Measurements from ENCODE around the gene TCTN2. TPM values are rescaled to one million over a fixed set of nuclear protein-coding genes. Genes with fewer than 3 reads are reported as not detected.

Gene TCTN2
- total and polyA plus RNA-seq, 2 experiments from 2014 or later, result 2.7 to 6.0 TPM

- Histone ChIP-seq H3K9me2 (ENCODE audit: insufficient read depth) (no peaks in the 10 kb centered on the region), H3K27ac (ENCODE audit: low read depth) (no peak overlapping the region), H2AFZ (no peak overlapping the region), H3K4me3 (no peak overlapping the region), H3F3A (replicated peaks; ENCODE audit: low read depth) (no peaks in the 10 kb centered on the region), H3K27me3 (ENCODE audit: insufficient read depth) (no peaks in the 10 kb centered on the region), H3K4me2 (no peak overlapping the region), H3K79me2 (replicated peaks; ENCODE audit: insufficient read depth) (no peaks in the 10 kb centered on the region), H4K20me1 (replicated peaks; ENCODE audit: insufficient read depth) (peaks cover 21% of the 10 kb centered on the region; the same call in 1 of the 2 replicates), H3K4me1 (ENCODE audit: insufficient read depth) (no peaks in the 10 kb centered on the region), H3K36me3 (ENCODE audit: insufficient read depth) (peaks cover 58% of the 10 kb centered on the region)
- DNase-seq (ENCODE audit: low spot score), result no peak
- TF ChIP-seq REST (IDR thresholded peaks at IDR 0.05; ENCODE audit: unreplicated experiment) (no peak), CREB1 (CRISPR knock-in tag; IDR thresholded peaks at IDR 0.05; ENCODE audit: low read depth) (no peak), ZNF331 (CRISPR knock-in tag; IDR thresholded peaks at IDR 0.05; ENCODE audit: low read depth) (no peak), ETS1 (IDR thresholded peaks at IDR 0.05) (no peak), EZH2phosphoT487 (IDR thresholded peaks at IDR 0.05; ENCODE audit: unreplicated experiment) (no peak), ZNF114 (CRISPR knock-in tag; IDR thresholded peaks at IDR 0.05) (no peak), STAT1 (IDR thresholded peaks at IDR 0.05; ENCODE audit: unreplicated experiment) (no peak), NANOG (IDR thresholded peaks at IDR 0.05; ENCODE audit: borderline replicate concordance) (no peak), JUNB (IDR thresholded peaks at IDR 0.05; ENCODE audit: unreplicated experiment) (no peak), EZH2 (IDR thresholded peaks at IDR 0.05; ENCODE audit: low read depth, unreplicated experiment) (no peak), POLR2AphosphoS5 (IDR thresholded peaks at IDR 0.05; ENCODE audit: low read depth) (no peak), CTCF (conservative IDR thresholded peaks at IDR 0.05; ENCODE audit: low read depth in 2 of 2) (no peak), ZNF462 (CRISPR knock-in tag; IDR thresholded peaks at IDR 0.05) (no peak)
- no peaks in the 10 kb centered on the region for H3K9me3 Mint-ChIP-seq
- H3K36me3 Mint-ChIP-seq (ENCODE audit: low read depth), result peaks cover 93% of the 10 kb centered on the region
- peaks cover 2% of the 10 kb centered on the region for H3K27me3 Mint-ChIP-seq (ENCODE audit: insufficient read depth, low read depth, poor library complexity)
- no peaks in the 10 kb centered on the region for H3K4me1 Mint-ChIP-seq
- H3K4me3 Mint-ChIP-seq, result no peak overlapping the region
- no peak for ATAC-seq
- H3K27ac Mint-ChIP-seq, result no peak overlapping the region
Observed at GRCh38 chr12:123732251-123732650, 61.3 kb downstream of the TCTN2 start.

Data from GM23338 (cell line).